NCI-H1092 treated with DMSO at 0.1 percent for 48 hours (cell line): ENCODE data around the gene CTNND2.

ENCODE experiments used
- DNase-seq: peaks from one replicate; lab custom pipeline; 2025; lab: John Stamatoyannopoulos, UW

CTNND2 gene

GRCh38 chr5:11174591-11174990 is 729.7 kb downstream of the CTNND2 start:
- no peak for DNase-seq

GRCh38 chr5:11172484-11172883 is 731.8 kb downstream of the CTNND2 start:
- no peak for DNase-seq

GRCh38 chr5:11171236-11171635 is 733.0 kb downstream of the CTNND2 start:
- DNase-seq: no peak

- DNase-seq: no peak
These were observed 737.3 kb downstream of the CTNND2 start for GRCh38 chr5:11166923-11167322.

- no peak for DNase-seq
These were observed 739.5 kb downstream of the CTNND2 start for GRCh38 chr5:11164531-11165294.

GRCh38 chr5:11157132-11157531 is 747.1 kb downstream of the CTNND2 start:
- no peak for DNase-seq

GRCh38 chr5:11153670-11154382 is 750.4 kb downstream of the CTNND2 start:
- no peak for DNase-seq

GRCh38 chr5:11152368-11152767 is 751.9 kb downstream of the CTNND2 start:
- no peak for DNase-seq

- no peak for DNase-seq
These were observed 753.3 kb downstream of the CTNND2 start for GRCh38 chr5:11150976-11151375.

- DNase-seq: no peak
These were observed 755.3 kb downstream of the CTNND2 start for GRCh38 chr5:11148810-11149539.

- DNase-seq: no peak
These were observed 758.1 kb downstream of the CTNND2 start for GRCh38 chr5:11146171-11146570.

- no peak for DNase-seq
These were observed 760.6 kb downstream of the CTNND2 start for GRCh38 chr5:11143456-11144267.

- DNase-seq: no peak
These were observed 764.9 kb downstream of the CTNND2 start for GRCh38 chr5:11139217-11139865.

GRCh38 chr5:11130131-11130530 is 774.1 kb downstream of the CTNND2 start:
- DNase-seq: no peak

- no peak for DNase-seq
These were observed 776.2 kb downstream of the CTNND2 start for GRCh38 chr5:11128021-11128420.

GRCh38 chr5:11126844-11127243 is 777.4 kb downstream of the CTNND2 start:
- DNase-seq: no peak

- no peak for DNase-seq
These were observed 782.4 kb downstream of the CTNND2 start for GRCh38 chr5:11121885-11122284.

GRCh38 chr5:11110128-11110527 is 794.1 kb downstream of the CTNND2 start:
- DNase-seq: no peak

- DNase-seq: no peak
These were observed 798.5 kb downstream of the CTNND2 start for GRCh38 chr5:11105696-11106095.

- DNase-seq: no peak
These were observed 799.6 kb downstream of the CTNND2 start for GRCh38 chr5:11104651-11105112.

- no peak for DNase-seq
These were observed 800.0 kb downstream of the CTNND2 start for GRCh38 chr5:11104210-11104609.
